ENCODE data around the gene FDX2.

Gene FDX2

DNA sequence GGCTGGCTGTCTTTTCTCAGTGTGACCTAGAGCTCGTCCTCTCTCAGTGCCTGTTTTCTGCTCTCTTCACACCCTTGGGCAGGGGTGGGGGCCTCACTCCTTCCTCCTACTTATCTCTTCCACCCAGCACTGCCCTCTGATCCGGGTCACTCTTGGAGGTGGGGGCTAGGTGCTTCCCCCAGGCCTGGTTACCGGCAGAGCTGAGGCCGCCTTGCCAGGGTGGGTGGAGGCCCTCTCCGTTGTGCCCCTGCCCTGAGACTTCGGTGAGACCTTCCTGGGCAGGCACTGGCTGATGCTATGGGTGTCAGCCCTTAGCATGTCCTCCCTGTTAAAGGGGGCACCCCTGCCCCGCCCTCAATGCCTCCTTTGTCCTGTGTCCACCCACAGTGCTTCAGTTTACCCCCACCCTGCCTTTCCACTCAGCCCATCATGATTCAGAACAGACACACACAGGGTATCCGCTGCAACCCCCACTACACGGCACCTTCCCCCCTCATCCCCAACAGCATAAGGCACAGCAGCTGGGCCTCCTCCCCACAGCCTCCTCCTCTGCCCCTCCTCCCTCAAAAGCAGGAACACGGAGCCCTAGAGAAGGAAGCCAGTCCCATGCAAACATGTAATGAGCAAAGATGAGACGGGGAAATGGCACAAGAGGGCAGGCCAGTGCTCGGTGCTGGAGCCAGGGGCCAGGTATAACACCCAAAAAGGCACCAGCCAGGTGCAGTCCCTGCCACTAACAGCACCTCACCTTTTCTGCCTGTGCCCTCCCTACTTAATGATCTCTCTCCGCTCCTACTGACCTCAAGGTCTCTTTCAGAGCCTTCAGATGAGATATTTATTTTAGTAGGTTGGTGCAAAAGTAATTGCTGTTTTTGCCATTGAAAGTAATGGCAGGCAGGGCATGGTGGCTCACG is 16.0 kb downstream of the FDX2 start:
- no peak for DNase-seq (ENCODE audit: low spot score)

DNA sequence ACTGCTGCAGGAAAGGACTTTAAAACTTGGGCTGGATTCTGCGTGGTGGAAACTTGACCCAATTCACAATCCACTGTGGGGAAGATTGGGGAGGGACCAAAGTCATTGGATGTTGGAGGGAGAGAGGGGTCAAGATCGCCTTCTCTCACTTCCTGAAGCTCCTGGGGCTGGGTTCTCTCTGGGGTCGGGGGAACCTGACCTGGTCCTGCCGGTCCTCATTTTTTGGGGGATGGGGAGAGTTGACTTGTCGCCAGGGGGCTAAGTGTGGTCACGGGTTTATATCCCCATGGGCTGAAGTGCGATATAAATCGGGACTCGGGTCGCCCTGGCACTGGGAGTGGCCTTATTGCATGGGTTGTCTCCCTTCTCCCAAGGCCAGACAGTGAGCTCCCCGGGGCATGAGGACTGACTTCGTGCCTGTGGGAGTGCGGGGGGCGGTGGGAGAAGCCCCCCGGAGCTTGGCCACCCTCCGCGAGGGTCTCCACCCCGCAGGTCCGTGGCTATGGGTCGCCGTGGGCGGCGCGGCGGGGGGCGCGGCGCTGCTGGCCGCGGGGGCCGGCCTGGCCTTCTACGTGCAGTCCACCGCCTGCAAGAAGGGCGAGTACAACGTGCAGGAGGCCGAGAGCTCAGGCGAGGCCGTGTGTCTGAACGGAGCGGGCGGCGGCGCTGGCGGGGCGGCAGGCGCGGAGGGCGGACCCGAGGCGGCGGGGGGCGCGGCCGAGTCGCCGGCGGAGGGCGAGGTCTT is 19.8 kb downstream of the FDX2 start:
- DNase-seq (ENCODE audit: low spot score): no peak

DNA sequence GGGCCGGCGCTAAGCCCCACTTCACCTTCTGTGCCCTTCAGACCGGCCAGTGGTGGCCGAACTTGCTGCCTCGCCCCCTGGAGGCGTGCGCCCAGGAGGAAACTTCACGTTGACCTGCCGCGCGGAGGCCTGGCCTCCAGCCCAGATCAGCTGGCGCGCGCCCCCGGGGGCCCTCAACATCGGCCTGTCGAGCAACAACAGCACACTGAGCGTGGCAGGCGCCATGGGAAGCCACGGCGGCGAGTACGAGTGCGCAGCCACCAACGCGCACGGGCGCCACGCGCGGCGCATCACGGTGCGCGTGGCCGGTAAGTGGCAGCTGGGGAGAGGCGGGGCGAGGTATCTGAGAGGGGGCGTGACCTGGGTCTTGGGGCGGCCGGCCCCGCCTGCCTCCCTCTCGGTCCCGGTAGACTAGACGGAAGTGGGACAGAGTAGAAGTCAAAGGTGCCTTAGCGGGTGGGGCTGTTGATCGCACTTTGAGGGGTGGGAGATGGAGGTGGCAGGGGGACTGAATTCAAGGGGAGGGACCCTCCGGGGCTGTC is 20.4 kb downstream of the FDX2 start:
- peak; percentile 85 for DNase-seq (ENCODE audit: low spot score)

DNA sequence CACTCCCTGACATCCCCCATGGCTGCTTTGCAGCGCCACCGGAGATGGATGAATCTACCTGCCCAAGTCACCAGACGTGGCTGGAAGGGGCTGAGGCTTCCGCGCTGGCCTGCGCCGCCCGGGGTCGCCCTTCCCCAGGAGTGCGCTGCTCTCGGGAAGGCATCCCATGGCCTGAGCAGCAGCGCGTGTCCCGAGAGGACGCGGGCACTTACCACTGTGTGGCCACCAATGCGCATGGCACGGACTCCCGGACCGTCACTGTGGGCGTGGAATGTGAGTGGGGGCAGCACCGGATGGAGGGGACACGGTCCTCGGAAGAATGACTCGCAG is 21.5 kb downstream of the FDX2 start:
- DNase-seq (ENCODE audit: low spot score): no peak

DNA sequence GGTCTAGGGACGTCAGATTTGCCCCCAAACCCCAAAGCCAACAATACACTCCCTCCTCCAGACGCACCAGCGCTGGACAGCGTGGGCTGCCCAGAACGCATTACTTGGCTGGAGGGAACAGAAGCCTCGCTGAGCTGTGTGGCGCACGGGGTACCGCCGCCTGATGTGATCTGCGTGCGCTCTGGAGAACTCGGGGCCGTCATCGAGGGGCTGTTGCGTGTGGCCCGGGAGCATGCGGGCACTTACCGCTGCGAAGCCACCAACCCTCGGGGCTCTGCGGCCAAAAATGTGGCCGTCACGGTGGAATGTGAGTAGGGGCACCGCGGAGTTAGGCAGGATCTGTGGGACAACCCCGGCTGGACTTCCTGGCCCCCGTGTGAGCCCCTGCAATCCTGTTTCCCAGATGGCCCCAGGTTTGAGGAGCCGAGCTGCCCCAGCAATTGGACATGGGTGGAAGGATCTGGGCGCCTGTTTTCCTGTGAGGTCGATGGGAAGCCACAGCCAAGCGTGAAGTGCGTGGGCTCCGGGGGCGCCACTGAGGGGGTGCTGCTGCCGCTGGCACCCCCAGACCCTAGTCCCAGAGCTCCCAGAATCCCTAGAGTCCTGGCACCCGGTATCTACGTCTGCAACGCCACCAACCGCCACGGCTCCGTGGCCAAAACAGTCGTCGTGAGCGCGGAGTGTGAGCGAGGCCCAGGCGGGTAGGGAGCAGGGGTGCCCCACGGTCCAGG is 22.0 kb downstream of the FDX2 start:
- DNase-seq (ENCODE audit: low spot score): no peak

DNA sequence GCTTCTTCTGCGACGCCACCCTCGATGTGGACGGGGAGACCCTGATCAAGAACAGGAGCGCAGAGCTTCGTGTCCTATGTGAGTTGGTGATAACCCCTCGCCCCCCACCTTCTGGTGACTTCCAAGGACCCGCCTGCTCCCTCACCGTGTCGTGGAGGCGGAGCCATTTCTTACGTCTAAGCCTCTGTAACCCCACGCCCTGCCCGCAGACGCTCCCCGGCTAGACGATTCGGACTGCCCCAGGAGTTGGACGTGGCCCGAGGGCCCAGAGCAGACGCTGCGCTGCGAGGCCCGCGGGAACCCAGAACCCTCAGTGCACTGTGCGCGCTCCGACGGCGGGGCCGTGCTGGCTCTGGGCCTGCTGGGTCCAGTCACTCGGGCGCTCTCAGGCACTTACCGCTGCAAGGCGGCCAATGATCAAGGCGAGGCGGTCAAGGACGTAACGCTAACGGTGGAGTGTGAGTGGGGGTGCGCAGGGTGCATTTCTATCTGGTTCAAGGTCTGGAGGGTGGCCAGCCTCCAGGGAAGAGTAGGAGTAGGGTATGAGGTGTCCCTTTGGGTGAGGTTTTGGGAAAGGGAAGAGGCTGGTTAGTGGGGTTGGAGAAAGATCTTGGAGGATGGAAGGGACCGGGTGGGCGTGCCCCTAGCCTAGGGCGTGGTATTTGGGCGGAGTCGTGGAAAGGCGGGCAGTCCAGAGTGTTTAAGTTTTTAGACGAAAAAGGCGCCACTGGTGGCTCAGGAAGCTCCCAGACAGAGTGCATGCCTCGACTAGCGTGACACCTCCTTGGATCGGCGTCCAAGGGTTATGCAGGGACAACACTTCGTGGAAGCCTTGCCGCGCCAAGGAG is 22.8 kb downstream of the FDX2 start:
- peak; percentile 28 for DNase-seq (ENCODE audit: low spot score)

DNA sequence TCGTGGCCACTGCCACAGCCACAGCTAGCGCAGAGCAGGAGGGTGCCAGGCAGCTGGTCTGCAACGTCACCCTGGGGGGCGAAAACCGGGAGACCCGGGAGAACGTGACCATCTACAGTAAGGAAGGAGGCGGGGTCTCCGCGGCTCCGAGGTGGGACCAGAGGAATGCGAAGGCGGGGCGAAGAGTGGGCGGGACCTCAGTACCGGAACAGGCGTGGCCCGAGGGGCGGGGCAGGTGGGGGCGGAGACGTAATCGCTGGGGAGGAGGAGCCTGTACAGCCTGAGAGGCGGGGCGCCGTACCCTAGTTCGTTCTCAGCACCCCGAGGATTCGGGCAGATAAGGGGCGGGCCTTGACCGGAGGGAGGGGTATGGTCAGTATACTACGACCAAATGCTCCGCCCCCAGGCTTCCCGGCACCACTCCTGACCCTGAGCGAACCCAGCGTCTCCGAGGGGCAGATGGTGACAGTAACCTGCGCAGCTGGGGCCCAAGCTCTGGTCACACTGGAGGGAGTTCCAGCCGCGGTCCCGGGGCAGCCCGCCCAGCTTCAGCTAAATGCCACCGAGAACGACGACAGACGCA is 23.5 kb downstream of the FDX2 start:
- peak; percentile 96 for DNase-seq (ENCODE audit: low spot score)

DNA sequence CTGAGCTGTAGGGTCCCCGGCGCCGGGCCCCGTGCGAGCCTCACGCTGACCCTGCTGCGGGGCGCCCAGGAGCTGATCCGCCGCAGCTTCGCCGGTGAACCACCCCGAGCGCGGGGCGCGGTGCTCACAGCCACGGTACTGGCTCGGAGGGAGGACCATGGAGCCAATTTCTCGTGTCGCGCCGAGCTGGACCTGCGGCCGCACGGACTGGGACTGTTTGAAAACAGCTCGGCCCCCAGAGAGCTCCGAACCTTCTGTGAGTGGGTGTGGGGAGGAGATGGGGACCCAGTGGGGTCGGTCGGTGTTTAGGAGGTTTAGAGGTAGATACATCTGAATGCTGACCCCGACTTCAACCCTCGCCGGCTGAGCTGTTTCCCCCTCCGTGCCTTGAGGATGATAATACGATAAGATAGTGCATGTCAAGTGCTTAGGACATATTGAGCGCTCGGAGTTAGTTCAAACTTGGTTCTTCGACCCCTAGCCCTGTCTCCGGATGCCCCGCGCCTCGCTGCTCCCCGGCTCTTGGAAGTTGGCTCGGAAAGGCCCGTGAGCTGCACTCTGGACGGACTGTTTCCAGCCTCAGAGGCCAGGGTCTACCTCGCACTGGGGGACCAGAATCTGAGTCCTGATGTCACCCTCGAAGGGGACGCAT is 24.1 kb downstream of the FDX2 start:
- no peak for DNase-seq (ENCODE audit: low spot score)

DNA sequence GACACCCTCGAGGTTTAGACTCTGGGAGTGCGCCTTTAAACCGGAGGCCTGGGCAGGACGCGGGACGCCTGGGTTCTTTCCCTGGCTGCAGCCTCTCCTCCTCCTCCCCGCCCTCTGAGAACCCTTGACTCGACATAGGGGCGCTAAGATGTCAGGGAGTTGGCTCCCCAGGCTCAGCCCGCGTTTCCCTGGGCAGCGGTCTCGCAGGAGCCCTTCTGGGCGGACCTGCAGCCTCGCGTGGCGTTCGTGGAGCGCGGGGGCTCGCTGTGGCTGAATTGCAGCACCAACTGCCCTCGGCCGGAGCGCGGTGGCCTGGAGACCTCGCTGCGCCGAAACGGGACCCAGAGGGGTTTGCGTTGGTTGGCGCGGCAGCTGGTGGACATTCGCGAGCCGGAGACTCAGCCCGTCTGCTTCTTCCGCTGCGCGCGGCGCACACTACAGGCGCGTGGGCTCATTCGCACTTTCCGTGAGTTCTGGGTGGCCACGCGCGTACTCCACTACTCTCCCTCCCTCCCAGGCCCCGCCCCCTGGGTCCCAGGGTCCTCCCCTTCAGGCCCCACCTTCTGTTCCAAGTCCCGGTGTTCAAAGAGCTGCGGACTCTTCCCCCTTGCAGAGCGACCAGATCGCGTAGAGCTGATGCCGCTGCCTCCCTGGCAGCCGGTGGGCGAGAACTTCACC is 24.8 kb downstream of the FDX2 start:
- peak; percentile 89 for DNase-seq (ENCODE audit: low spot score)

DNA sequence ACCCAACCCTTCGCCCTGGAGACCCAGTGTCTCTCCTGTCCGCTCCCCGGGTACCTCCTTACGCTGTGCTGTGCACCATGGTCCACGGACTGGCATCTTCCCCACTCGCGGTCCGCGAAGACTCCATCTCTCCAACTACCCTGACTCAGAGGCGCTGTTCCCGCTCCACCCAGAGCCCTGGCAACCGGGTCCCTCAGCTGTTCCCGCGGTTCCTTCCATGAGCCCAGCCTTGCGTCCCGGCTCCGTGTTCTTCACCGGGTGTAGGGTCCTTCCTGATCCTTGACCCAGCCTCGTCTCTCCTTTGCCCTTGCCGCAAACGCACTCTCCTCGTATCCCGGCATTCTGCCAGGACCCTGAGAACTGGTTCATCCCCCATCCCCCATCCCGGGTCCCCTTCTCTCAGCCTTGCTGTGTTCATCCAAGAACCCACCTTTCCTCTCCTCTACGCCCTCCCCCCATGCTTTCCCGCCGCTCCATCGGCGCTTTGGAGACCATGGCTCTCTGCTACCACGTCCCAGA is 25.4 kb downstream of the FDX2 start:
- peak; percentile 40 for DNase-seq (ENCODE audit: low spot score)

DNA sequence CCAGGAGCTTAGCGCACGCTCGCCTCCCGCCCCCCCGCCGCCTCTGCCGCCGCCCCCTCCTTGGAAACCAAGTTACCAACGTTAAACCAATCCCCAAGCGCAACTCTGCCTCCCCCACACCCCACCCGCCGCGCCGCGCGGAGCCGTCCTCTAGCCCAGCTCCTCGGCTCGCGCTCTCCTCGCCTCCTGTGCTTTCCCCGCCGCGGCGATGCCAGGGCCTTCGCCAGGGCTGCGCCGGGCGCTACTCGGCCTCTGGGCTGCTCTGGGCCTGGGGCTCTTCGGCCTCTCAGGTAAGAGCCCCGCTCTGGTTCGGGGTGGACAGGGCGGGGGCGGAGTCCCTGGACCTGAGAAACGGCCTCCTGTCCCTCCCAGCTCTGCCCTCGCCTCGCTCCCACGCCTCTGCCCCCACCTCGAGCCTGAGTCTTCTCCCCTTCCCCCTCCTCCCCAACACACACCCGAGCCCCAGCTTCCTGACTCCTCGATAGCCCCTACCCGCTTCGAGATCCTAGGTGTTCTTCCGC is 25.9 kb downstream of the FDX2 start, which contains the start of gene ICAM5:
Gene ICAM5 (plus strand): TSS at position 117 of the 521 bp plus-strand sequence. CDS start 92 bp downstream, at position 209.
- no peak for DNase-seq (ENCODE audit: low spot score)

DNA sequence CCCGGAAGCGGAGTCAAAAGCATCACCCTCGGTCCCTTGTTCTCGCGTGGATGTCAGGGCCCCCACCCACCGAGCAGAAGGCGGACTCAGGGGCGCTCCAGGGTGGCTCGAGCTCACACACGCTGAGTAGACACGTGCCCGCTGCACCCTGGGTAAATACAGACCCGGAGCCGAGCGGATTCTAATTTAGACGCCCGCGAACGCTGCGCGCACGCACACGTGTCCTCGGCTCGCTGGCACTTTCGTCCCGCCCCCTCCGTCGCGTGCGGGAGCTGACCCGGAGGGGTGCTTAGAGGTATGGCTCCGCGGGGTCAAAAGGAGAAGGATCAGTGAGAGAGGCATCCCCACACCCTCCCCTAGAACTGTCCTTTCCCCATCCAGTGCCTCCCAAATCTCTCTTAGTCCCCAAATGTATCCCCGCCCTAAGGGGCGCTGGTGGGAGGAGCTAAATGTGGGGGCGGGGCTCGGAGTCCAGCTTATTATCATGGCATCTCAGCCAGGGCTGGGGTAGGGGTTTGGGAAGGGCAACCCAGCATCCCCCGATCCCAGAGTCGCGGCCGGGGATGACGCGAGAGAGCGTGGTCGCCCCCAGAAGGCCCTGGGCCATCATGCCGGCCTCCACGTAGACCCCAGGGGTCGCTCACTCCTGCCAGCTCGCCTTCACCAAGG is 26.5 kb downstream of the FDX2 start:
- DNase-seq (ENCODE audit: low spot score): peak; percentile 86

DNA sequence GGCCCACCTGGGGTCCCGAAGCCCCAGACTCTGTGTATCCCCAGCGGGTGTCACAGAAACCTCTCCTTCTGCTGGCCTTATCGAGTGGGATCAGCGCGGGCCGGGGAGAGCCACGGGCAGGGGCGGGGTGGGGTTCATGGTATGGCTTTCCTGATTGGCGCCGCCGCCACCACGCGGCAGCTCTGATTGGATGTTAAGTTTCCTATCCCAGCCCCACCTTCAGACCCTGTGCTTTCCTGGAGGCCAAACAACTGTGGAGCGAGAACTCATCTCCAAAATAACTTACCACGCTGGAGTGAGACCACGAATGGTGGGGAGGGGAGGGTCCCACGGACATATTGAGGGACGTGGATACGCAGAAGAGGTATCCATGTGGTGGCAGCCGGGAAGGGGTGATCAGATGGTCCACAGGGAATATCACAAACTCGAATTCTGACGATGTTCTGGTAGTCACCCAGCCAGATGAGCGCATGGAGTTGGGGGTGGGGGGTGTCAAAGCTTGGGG is 27.1 kb downstream of the FDX2 start:
- DNase-seq (ENCODE audit: low spot score): peak; percentile 97

DNA sequence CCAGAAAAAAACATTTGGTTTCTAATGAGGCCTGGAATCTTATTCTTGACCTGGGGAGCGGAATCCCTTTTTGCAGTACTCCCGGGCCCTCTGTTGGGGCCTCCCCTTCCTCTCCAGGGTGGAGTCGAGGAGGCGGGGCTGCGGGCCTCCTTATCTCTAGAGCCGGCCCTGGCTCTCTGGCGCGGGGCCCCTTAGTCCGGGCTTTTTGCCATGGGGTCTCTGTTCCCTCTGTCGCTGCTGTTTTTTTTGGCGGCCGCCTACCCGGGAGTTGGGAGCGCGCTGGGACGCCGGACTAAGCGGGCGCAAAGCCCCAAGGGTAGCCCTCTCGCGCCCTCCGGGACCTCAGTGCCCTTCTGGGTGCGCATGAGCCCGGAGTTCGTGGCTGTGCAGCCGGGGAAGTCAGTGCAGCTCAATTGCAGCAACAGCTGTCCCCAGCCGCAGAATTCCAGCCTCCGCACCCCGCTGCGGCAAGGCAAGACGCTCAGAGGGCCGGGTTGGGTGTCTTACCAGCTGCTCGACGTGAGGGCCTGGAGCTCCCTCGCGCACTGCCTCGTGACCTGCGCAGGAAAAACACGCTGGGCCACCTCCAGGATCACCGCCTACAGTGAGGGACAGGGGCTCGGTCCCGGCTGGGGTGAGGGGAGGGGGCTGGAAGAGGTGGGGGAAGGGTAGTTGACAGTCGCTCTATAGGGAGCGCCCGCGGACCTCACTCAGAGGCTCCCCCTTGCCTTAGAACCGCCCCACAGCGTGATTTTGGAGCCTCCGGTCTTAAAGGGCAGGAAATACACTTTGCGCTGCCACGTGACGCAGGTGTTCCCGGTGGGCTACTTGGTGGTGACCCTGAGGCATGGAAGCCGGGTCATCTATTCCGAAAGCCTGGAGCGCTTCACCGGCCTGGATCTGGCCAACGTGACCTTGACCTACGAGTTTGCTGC is 28.7 kb downstream of the FDX2 start, which contains the start of gene ICAM4:
Gene ICAM4 (plus strand): TSS at position 153 of the 935 bp plus-strand sequence. CDS start 58 bp downstream, at position 211.
- DNase-seq (ENCODE audit: low spot score): no peak

DNA sequence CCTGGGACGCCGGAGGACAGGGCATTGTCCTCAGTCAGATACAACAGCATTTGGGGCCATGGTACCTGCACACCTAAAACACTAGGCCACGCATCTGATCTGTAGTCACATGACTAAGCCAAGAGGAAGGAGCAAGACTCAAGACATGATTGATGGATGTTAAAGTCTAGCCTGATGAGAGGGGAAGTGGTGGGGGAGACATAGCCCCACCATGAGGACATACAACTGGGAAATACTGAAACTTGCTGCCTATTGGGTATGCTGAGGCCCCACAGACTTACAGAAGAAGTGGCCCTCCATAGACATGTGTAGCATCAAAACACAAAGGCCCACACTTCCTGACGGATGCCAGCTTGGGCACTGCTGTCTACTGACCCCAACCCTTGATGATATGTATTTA is 30.4 kb downstream of the FDX2 start:
- no peak for DNase-seq (ENCODE audit: low spot score)

DNA sequence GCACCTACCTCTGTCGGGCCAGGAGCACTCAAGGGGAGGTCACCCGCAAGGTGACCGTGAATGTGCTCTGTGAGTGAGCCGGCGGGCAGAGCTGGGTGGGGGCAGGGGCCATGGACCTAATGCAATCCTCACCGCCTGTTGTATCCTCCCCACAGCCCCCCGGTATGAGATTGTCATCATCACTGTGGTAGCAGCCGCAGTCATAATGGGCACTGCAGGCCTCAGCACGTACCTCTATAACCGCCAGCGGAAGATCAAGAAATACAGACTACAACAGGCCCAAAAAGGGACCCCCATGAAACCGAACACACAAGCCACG is 30.9 kb downstream of the FDX2 start:
- no peak for DNase-seq (ENCODE audit: low spot score)

Measured in HuH-7.5 (cell line).